Uterus (tissue), 4 donors: ENCODE data around the gene HOOK2. TPM values are rescaled to one million over a fixed set of nuclear protein-coding genes. Genes with fewer than 3 reads are reported as not detected.
"Not testable (repeated sequence)": the region's sequence is repeated elsewhere in the genome, so short reads cannot be mapped to it uniquely, and the experiment has no call there.

ENCODE experiments used
- DNase-seq, 2 donors: peaks; one replicate each; pipeline ENCODE4 v3.0.0-alpha.2; 2019 to 2020
- H3K27ac ChIP-seq, 2 donors: fragments of 200-600 bp; sonication (generic); 1 replicate in 1 of 2; 2 replicates in 1 of 2; pipeline ENCODE4 v1.5.1; 2016 to 2018
- H3K27me3 ChIP-seq, 2 donors: fragments of 200-600 bp; sonication (generic); one replicate each; pipeline ENCODE4 v1.5.1; 2018 to 2019; ENCODE audit warnings: control low read depth in 1 of 2
- H3K36me3 ChIP-seq, 2 donors: fragments of 200-600 bp; sonication (generic); one replicate each; pipeline ENCODE4 v1.5.1; 2019; ENCODE audit warnings: control low read depth in 1 of 2
- H3K4me1 ChIP-seq, 2 donors: fragments of 200-600 bp; sonication (generic); one replicate each; pipeline ENCODE4 v1.5.1; 2018 to 2019; ENCODE audit warnings: control low read depth in 1 of 2
- H3K4me3 ChIP-seq, 2 donors: fragments of 200-600 bp; sonication (generic); 1 replicate in 1 of 2; 2 replicates in 1 of 2; pipeline ENCODE4 v1.5.1; 2018 to 2019; ENCODE audit warnings: mild to moderate bottlenecking in 1 of 2
- H3K9me3 ChIP-seq, 2 donors: fragments of 200-600 bp; sonication (generic); one replicate each; pipeline ENCODE4 v1.5.1; 2019; ENCODE audit warnings: control low read depth in 1 of 2
- CTCF ChIP-seq, 4 experiments: fragments of 200-600 bp in 2 of 4; fragments of 450-650 bp in 2 of 4; sonication (generic) in 2 of 4; IDR thresholded peaks; one replicate each; pipeline ENCODE4 v1.5.1; 2016 to 2019; ENCODE audit warnings: antibody characterized with exemption in 4 of 4, mild to moderate bottlenecking in 2 of 4, moderate library complexity in 1 of 4
- POLR2A ChIP-seq, 2 donors: fragments of 450-650 bp; IDR thresholded peaks; one replicate each; pipeline ENCODE4 v1.6.1; 2016; ENCODE audit warnings: antibody characterized with exemption in 2 of 2, mild to moderate bottlenecking in 1 of 2, moderate library complexity in 1 of 2
- intact Hi-C: fragments of 100-400 bp; cut with DNase I; formaldehyde crosslinking; loops from one replicate; pipeline ENCODE4 v1.15.1; 2023; ENCODE audit warnings: low total_unique reads
- total RNA-seq, 4 donors: library from RNA; depleted of rRNA in 3 of 4; stranded (reverse); fragments of >200 nt in 3 of 4; gene quantifications; one replicate each; pipeline versions ENCODE4 v1.1.0 to v1.2.4, GENCODE V29; 2014 to 2023
- donor health status: DM: yes; HTN: yes; CAD: no.

Gene HOOK2
- 10 to 100 TPM in 2 of 4 donors, 1 to 10 TPM in 1, under 1 TPM in 1; 0.59 to 37.5 (median 14.0) TPM for total RNA-seq

GRCh38 chr19:12774588-12775555, at the start of gene HOOK2:
HOOK2 (minus strand) TSS chr19:12775552; CDS start chr19:12775449, 103 bp downstream.
- TF ChIP-seq POLR2A (IDR thresholded peaks at IDR 0.05) = peak in 1 of 2 donors; percentile 55
- TF ChIP-seq CTCF (IDR thresholded peaks at IDR 0.05) = no peak
- H3K9me3 ChIP-seq = no peaks in the 10 kb centered on the region
- peak within 1 kb of the TSS; percentile 52 to 78 for H3K27ac ChIP-seq
- peak in 1 of 2 donors; percentile 71 for DNase-seq
- H3K27me3 ChIP-seq = no peaks in the 10 kb centered on the region
- intact Hi-C loops = no loop called here
- no peaks in the 10 kb centered on the region for H3K36me3 ChIP-seq
- peaks cover 0 to 11% of the 10 kb centered on the region in 2 donors for H3K4me1 ChIP-seq
- peak within 1 kb of the TSS; percentile 38 to 58 for H3K4me3 ChIP-seq

- no peak overlapping the region for H3K4me3 ChIP-seq
- intact Hi-C loops = no loop called here
- TF ChIP-seq CTCF (IDR thresholded peaks at IDR 0.05) = no peak
- TF ChIP-seq POLR2A (IDR thresholded peaks at IDR 0.05) = no peak
- H3K4me1 ChIP-seq = no peaks in the 10 kb centered on the region
- peaks cover 8 to 14% of the 10 kb centered on the region in 2 donors for H3K27me3 ChIP-seq
- H3K36me3 ChIP-seq = no peaks in the 10 kb centered on the region
- no peaks in the 10 kb centered on the region for H3K9me3 ChIP-seq
- no peak for DNase-seq
- H3K27ac ChIP-seq = no peak overlapping the region
Measured at GRCh38 chr19:12821761-12822160, 46.4 kb upstream of the HOOK2 start.

GRCh38 chr19:12817810-12818209, 42.5 kb upstream of the HOOK2 start:
- intact Hi-C loops, H3K4me1 ChIP-seq, H3K27ac ChIP-seq, H3K36me3 ChIP-seq, DNase-seq, H3K27me3 ChIP-seq, H3K4me3 ChIP-seq, H3K9me3 ChIP-seq: not testable (repeated sequence)

GRCh38 chr19:12817188-12817587, 41.8 kb upstream of the HOOK2 start:
- H3K9me3 ChIP-seq, H3K36me3 ChIP-seq, H3K27me3 ChIP-seq, intact Hi-C loops, H3K4me1 ChIP-seq, DNase-seq, H3K27ac ChIP-seq, H3K4me3 ChIP-seq: not testable (repeated sequence)

- Histone ChIP-seq H3K4me3 (no peak overlapping the region), H3K4me1 (no peaks in the 10 kb centered on the region), H3K9me3 (no peaks in the 10 kb centered on the region), H3K36me3 (no peaks in the 10 kb centered on the region), H3K27me3 (no peaks in the 10 kb centered on the region), H3K27ac (no peak overlapping the region)
- no peak for DNase-seq
- no peak for TF ChIP-seq POLR2A (IDR thresholded peaks at IDR 0.05)
- TF ChIP-seq CTCF (IDR thresholded peaks at IDR 0.05) = no peak
- intact Hi-C loops = no loop called here
Measured at GRCh38 chr19:12815088-12815487, 39.7 kb upstream of the HOOK2 start.
